DND-41 (cell line): Measurements from ENCODE around the gene MKX.

Source experiments
- EZH2 ChIP-seq: IDR thresholded peaks from 3 replicates; pipeline ENCODE4 v1.6.1; 2012; ENCODE audit warnings: borderline replicate concordance, low read depth, mild to moderate bottlenecking, moderate library complexity, low read length, inconsistent platforms; ENCODE audit not compliant: severe bottlenecking
- TF ChIP-seq, protein P1 (sequence below): IDR thresholded peaks from 2 replicates; pipeline ENCODE4 v1.5.1; 2012; ENCODE audit warnings: borderline replicate concordance, low read length, moderate library complexity, mild to moderate bottlenecking; ENCODE audit not compliant: poor library complexity, severe bottlenecking; ENCODE audit errors: extremely low read depth

DNA sequence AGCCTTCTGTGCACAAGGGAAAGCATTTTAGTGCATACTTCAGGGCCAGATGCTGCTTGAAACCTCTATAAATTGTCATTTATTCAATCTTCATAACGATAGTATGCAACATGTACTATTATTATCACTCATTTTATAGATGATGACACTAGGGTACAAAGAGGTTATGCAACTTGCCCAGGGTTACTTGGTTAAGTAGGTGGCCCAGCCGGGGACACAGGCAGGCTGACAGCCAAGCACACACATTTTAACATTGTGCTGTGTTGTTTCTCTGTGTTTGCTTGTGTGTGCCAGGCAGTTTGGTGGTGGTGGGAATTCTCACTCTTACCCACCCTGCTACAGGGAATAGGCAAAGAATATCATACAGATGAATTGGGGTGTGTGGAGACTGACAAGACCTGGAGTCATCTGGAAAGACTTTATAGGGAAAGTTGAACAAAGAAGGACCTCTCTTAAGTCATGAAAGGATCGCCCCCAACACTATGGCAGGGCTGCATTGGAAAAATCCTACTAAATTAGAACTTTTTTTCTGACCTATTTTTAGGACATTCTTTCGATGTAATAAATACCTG is 98.9 kb downstream of the MKX start:
- no peak for TF ChIP-seq EZH2
- TF ChIP-seq, protein P1, sequence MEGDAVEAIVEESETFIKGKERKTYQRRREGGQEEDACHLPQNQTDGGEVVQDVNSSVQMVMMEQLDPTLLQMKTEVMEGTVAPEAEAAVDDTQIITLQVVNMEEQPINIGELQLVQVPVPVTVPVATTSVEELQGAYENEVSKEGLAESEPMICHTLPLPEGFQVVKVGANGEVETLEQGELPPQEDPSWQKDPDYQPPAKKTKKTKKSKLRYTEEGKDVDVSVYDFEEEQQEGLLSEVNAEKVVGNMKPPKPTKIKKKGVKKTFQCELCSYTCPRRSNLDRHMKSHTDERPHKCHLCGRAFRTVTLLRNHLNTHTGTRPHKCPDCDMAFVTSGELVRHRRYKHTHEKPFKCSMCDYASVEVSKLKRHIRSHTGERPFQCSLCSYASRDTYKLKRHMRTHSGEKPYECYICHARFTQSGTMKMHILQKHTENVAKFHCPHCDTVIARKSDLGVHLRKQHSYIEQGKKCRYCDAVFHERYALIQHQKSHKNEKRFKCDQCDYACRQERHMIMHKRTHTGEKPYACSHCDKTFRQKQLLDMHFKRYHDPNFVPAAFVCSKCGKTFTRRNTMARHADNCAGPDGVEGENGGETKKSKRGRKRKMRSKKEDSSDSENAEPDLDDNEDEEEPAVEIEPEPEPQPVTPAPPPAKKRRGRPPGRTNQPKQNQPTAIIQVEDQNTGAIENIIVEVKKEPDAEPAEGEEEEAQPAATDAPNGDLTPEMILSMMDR = no peak
